Activated T-cell treated with anti-CD3 and anti-CD28 coated beads, Interleukin-2, amount 50 U/mL, for 24 hours (primary cell): ENCODE results near the gene C1orf198.

Source experiments
- DNase-seq: peaks from one replicate; pipeline ENCODE4 v3.0.0-alpha.2; 2020
- H3K27ac Mint-ChIP-seq: 2 replicates; pipeline ENCODE4 v1.8.0; 2020; ENCODE audit warnings: mild to moderate bottlenecking, mixed read lengths
- H3K27me3 Mint-ChIP-seq: 2 replicates; pipeline ENCODE4 v1.8.0; 2020; ENCODE audit warnings: mixed read lengths
- H3K36me3 Mint-ChIP-seq: 2 replicates; pipeline ENCODE4 v1.8.0; 2020; ENCODE audit warnings: low read depth, mixed read lengths
- H3K4me1 Mint-ChIP-seq: 2 replicates; pipeline ENCODE4 v1.8.0; 2020; ENCODE audit warnings: low read depth, mixed read lengths
- H3K4me3 Mint-ChIP-seq: 2 replicates; pipeline ENCODE4 v1.8.0; 2020; ENCODE audit warnings: mild to moderate bottlenecking, moderate library complexity, mixed read lengths
- H3K9me3 Mint-ChIP-seq: 2 replicates; pipeline ENCODE4 v1.8.0; 2020; ENCODE audit warnings: mixed read lengths

C1orf198 gene

DNA sequence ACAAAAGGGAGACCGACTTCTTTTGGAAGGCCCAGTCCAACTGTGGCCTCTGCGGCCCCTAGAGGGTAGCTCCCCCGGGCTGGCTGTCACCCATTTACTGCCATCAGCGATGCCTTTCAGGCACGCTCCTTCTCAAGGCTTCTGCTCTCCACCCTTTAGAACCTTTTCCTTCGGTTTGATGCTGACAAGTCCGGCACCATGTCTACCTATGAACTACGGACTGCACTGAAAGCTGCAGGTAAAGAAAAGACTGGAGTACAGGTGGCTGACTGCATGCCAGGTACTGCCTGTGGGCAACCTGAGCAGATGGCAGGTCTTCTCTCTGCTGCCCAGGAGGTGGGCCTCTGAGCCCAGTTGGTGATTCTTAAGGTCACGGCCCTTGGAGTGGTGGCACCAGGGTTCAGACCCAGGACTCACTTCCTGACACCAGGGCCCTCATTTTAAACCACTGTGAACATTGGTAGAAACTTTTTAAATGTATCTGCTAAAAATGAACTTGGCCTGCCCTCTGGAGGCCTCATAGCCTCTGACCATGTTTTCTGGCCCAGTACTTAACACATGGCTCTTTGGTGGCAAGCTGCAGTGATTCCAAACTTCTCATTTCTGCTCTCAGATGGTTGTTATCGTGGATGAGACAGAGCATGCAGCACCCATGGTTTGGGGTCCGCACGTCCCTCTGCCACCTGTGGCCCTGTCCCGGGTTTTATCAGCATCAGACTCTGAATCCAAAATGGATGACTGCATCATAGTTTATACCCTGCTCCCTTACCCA, 75.4 kb downstream of the C1orf198 start:
- H3K9me3 Mint-ChIP-seq, result no peaks in the 10 kb centered on the region
- H3K4me3 Mint-ChIP-seq, result no peak overlapping the region
- no peak overlapping the region for H3K27ac Mint-ChIP-seq
- no peaks in the 10 kb centered on the region for H3K4me1 Mint-ChIP-seq
- H3K27me3 Mint-ChIP-seq, result peaks cover 22% of the 10 kb centered on the region
- H3K36me3 Mint-ChIP-seq, result no peaks in the 10 kb centered on the region
- DNase-seq, result no peak

GRCh38 chr1:230791986-230792564, 76.2 kb downstream of the C1orf198 start:
- H3K4me1 Mint-ChIP-seq, result no peaks in the 10 kb centered on the region
- no peaks in the 10 kb centered on the region for H3K9me3 Mint-ChIP-seq
- H3K27ac Mint-ChIP-seq, result no peak overlapping the region
- no peak for DNase-seq
- peaks cover 16% of the 10 kb centered on the region for H3K27me3 Mint-ChIP-seq
- no peak overlapping the region for H3K4me3 Mint-ChIP-seq
- H3K36me3 Mint-ChIP-seq, result no peaks in the 10 kb centered on the region

- no peaks in the 10 kb centered on the region for H3K4me1 Mint-ChIP-seq
- no peaks in the 10 kb centered on the region for H3K36me3 Mint-ChIP-seq
- H3K9me3 Mint-ChIP-seq, result no peaks in the 10 kb centered on the region
- peaks cover 12% of the 10 kb centered on the region for H3K27me3 Mint-ChIP-seq
- H3K27ac Mint-ChIP-seq, result no peak overlapping the region
- H3K4me3 Mint-ChIP-seq, result no peak overlapping the region
- DNase-seq, result no peak
Measured at GRCh38 chr1:230790026-230790425, 78.3 kb downstream of the C1orf198 start.

DNA sequence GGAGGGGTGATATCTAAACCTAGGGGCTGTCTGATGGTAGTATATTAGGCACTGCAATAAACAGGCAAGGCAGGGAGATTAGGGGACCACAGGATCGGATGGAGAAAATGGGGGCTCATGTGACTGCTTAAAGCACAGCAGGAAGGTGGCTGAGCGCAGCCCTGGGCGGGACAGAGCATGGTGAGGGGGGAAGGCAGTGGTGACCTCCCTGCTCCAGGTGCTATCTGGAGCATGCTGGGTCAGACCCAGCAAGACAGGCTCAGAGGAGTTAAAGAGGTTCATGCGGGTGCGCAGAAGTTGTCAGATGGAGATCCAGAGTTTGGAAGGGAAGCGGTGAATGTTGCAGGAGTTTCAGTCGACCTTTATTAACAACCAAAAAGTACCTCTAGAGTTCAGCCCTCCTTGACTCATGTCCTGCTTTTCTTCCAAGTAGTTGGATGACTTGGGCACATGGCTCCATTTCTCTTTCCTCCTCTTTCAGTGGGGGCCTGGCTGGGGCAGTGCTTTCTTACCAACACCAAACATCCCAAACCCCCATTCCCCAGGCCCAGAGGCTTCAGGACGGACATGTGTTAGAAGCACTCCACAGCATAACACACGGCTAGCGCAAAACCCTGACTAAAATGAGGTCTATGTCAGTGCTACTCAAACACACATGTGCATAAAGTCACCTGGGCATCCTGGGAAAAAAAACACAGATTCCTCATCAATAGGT, 79.6 kb downstream of the C1orf198 start:
- no peak for DNase-seq

GRCh38 chr1:230787471-230787870, 80.8 kb downstream of the C1orf198 start:
- Mint-ChIP-seq H3K4me3 (no peak overlapping the region), H3K4me1 (no peaks in the 10 kb centered on the region), H3K27me3 (peaks cover 15% of the 10 kb centered on the region), H3K27ac (no peak overlapping the region), H3K9me3 (no peaks in the 10 kb centered on the region), H3K36me3 (no peaks in the 10 kb centered on the region)
- no peak for DNase-seq

More for the DNA sequence above, 79.6 kb downstream of the C1orf198 start:
- H3K4me1 Mint-ChIP-seq, result no peaks in the 10 kb centered on the region
- H3K27me3 Mint-ChIP-seq, result peaks cover 12% of the 10 kb centered on the region
- H3K4me3 Mint-ChIP-seq, result no peak overlapping the region
- H3K27ac Mint-ChIP-seq, result no peak overlapping the region
- no peaks in the 10 kb centered on the region for H3K36me3 Mint-ChIP-seq
- H3K9me3 Mint-ChIP-seq, result no peaks in the 10 kb centered on the region
